Endothelial cell (in vitro differentiated cells): ENCODE results near the gene AIFM2. TPM values are rescaled to one million over a fixed set of nuclear protein-coding genes. Genes with fewer than 3 reads are reported as not detected.
"Not testable (repeated sequence)": the region's sequence is repeated elsewhere in the genome, so short reads cannot be mapped to it uniquely, and the experiment has no call there.

Experiments used
- DNase-seq: peaks from one replicate; pipeline ENCODE4 v3.0.0; 2021; ENCODE audit warnings: low spot score
- H3K27ac Mint-ChIP-seq: one replicate; pipeline ENCODE4 v1.8.0; 2021; ENCODE audit warnings: mixed read lengths, inconsistent platforms; ENCODE audit not compliant: unreplicated experiment
- H3K27me3 Mint-ChIP-seq: one replicate; pipeline ENCODE4 v1.8.0; 2021; ENCODE audit warnings: mild to moderate bottlenecking, moderate library complexity, mixed read lengths, inconsistent platforms; ENCODE audit not compliant: unreplicated experiment
- H3K36me3 Mint-ChIP-seq: one replicate; pipeline ENCODE4 v1.8.0; 2021; ENCODE audit warnings: mild to moderate bottlenecking, low read depth, mixed read lengths, inconsistent platforms; ENCODE audit not compliant: unreplicated experiment
- H3K4me1 Mint-ChIP-seq: one replicate; pipeline ENCODE4 v1.8.0; 2021; ENCODE audit warnings: mild to moderate bottlenecking, mixed read lengths, inconsistent platforms; ENCODE audit not compliant: unreplicated experiment
- H3K4me3 Mint-ChIP-seq: one replicate; pipeline ENCODE4 v1.8.0; 2021; ENCODE audit warnings: mild to moderate bottlenecking, mixed read lengths, inconsistent platforms; ENCODE audit not compliant: unreplicated experiment
- H3K9me3 Mint-ChIP-seq: one replicate; pipeline ENCODE4 v1.8.0; 2021; ENCODE audit warnings: mixed read lengths, inconsistent platforms; ENCODE audit not compliant: unreplicated experiment
- total RNA-seq: library from RNA; stranded (reverse); fragmentation: NEBNext Ultra II Directional; extraction: Animal tissue kit (Norgen Biotek cat#: 25700); gene quantifications from one replicate; pipeline ENCODE4 v1.2.1, GENCODE V29; 2021; ENCODE audit not compliant: unreplicated experiment
- TF ChIP-seq, protein P1 (sequence below): fragments of 200-600 bp; sonication (generic); IDR thresholded peaks from one replicate; pipeline ENCODE4 v1.5.0; 2021; ENCODE audit warnings: antibody characterized with exemption; ENCODE audit not compliant: unreplicated experiment

AIFM2 gene
- total RNA-seq, 1 donor from 2014 or later: 1.7 TPM

DNA sequence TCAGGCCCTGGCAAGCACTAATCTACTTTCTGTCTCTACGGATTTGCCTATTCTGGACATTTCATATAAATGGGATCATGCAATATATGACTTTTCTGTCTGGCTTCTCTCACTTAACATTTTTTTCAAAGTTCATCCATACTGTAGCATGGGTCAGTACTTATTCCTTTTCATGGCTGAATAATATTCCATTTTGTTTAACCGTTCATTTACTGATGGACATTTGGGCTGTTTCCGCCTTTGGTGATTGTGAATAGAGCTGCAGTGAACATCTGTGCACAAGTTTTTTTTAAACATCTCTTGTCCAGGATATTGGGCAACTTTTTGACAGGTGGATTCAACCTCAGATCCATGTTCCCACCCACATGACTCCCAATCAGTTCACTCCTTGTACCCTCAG, 31.0 kb downstream of the AIFM2 start:
- Mint-ChIP-seq H3K4me3 (no peak overlapping the region), H3K9me3 (no peaks in the 10 kb centered on the region), H3K27ac (no peak overlapping the region), H3K27me3 (peaks cover 6% of the 10 kb centered on the region), H3K36me3 (peaks cover 54% of the 10 kb centered on the region), H3K4me1 (no peaks in the 10 kb centered on the region)
- TF ChIP-seq, protein P1, sequence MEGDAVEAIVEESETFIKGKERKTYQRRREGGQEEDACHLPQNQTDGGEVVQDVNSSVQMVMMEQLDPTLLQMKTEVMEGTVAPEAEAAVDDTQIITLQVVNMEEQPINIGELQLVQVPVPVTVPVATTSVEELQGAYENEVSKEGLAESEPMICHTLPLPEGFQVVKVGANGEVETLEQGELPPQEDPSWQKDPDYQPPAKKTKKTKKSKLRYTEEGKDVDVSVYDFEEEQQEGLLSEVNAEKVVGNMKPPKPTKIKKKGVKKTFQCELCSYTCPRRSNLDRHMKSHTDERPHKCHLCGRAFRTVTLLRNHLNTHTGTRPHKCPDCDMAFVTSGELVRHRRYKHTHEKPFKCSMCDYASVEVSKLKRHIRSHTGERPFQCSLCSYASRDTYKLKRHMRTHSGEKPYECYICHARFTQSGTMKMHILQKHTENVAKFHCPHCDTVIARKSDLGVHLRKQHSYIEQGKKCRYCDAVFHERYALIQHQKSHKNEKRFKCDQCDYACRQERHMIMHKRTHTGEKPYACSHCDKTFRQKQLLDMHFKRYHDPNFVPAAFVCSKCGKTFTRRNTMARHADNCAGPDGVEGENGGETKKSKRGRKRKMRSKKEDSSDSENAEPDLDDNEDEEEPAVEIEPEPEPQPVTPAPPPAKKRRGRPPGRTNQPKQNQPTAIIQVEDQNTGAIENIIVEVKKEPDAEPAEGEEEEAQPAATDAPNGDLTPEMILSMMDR: no peak
- DNase-seq: no peak

GRCh38 chr10:70101068-70101562, 31.5 kb downstream of the AIFM2 start:
- not testable (repeated sequence) for H3K27ac Mint-ChIP-seq, H3K4me3 Mint-ChIP-seq, H3K27me3 Mint-ChIP-seq, H3K9me3 Mint-ChIP-seq, DNase-seq, H3K4me1 Mint-ChIP-seq
- H3K36me3 Mint-ChIP-seq: peaks cover 57% of the 10 kb centered on the region

DNA sequence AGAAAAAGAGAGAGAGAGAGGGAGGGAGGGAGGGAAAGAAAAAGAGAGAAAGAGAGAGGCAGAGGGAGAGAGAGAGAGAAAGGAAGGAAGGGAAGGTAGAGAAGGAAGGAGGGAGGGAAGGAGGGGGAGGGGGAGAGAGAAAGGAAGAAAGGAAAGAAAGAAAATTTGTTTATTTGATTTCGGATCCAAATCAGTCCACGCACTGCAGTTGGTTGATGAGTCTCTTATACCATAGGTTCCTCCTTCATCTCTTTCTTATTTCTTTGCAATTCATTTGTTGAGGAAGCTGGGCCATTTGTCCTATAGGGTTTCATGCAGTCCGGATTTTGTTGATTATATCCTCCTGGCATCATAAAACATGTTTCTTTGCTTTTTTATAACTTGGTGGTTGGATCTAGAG, 34.4 kb downstream of the AIFM2 start:
- TF ChIP-seq, protein P1: no peak
- Mint-ChIP-seq H3K27ac (no peak overlapping the region), H3K9me3 (no peaks in the 10 kb centered on the region), H3K36me3 (peaks cover 57% of the 10 kb centered on the region), H3K4me1 (no peaks in the 10 kb centered on the region), H3K27me3 (peaks cover 2% of the 10 kb centered on the region), H3K4me3 (no peak overlapping the region)
- no peak for DNase-seq

GRCh38 chr10:70097459-70097858, 35.2 kb downstream of the AIFM2 start:
- H3K27ac Mint-ChIP-seq: no peak overlapping the region
- TF ChIP-seq, protein P1: no peak
- H3K4me3 Mint-ChIP-seq: no peak overlapping the region
- H3K9me3 Mint-ChIP-seq: no peaks in the 10 kb centered on the region
- no peaks in the 10 kb centered on the region for H3K4me1 Mint-ChIP-seq
- no peak for DNase-seq
- peaks cover 2% of the 10 kb centered on the region for H3K27me3 Mint-ChIP-seq
- peaks cover 58% of the 10 kb centered on the region for H3K36me3 Mint-ChIP-seq

DNA sequence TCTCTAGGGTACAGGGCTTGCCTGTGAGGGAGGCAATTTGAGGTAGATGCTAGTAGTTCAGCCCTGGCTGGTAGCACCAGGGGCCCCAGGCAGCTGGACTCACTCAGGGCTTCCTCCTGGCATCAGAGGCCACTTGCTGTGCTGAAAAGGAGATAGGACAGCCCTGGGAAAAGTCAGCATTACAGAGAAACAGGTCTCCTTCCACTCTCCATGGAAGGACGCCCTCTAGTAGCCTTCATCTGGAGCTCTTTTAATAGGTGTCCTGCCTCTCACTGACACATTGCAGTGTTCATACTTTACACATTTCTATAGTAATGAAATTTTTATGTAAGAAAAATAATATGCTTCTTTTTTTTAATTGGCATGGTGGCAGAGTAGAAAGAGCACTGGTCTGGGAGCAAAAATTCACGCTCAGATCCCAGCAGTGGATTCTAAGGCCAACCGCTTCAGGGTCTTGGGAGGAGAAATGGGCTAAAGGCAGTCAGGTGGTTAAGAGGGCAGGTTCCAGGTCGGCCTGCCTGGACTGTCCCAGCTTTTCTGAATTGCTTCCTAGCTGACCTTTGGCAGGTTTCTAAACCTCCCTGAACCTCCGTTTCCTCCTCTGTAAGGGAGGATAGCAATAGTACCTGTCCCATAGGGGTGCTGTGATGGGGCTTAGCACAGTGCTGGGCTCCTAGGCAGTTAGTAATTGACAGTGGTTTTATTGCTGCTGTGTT, 35.8 kb downstream of the AIFM2 start:
- Mint-ChIP-seq H3K9me3 (no peaks in the 10 kb centered on the region), H3K4me3 (no peak overlapping the region), H3K27me3 (no peaks in the 10 kb centered on the region), H3K36me3 (peaks cover 58% of the 10 kb centered on the region), H3K4me1 (no peaks in the 10 kb centered on the region), H3K27ac (no peak overlapping the region)
- no peak for DNase-seq
- TF ChIP-seq, protein P1: no peak
